Left hindlimb (tissue), 1 donor: ENCODE data around the gene HNMT.
A peak's percentile ranks its signal among the peaks of the same experiment; 100 is the strongest.
"Not testable (repeated sequence)": the region's sequence is repeated elsewhere in the genome, so short reads cannot be mapped to it uniquely, and the experiment has no call there.

Experiments
- DNase-seq: peaks from one replicate; pipeline ENCODE4 v3.0.0-alpha.2; 2018

The HNMT gene

DNA sequence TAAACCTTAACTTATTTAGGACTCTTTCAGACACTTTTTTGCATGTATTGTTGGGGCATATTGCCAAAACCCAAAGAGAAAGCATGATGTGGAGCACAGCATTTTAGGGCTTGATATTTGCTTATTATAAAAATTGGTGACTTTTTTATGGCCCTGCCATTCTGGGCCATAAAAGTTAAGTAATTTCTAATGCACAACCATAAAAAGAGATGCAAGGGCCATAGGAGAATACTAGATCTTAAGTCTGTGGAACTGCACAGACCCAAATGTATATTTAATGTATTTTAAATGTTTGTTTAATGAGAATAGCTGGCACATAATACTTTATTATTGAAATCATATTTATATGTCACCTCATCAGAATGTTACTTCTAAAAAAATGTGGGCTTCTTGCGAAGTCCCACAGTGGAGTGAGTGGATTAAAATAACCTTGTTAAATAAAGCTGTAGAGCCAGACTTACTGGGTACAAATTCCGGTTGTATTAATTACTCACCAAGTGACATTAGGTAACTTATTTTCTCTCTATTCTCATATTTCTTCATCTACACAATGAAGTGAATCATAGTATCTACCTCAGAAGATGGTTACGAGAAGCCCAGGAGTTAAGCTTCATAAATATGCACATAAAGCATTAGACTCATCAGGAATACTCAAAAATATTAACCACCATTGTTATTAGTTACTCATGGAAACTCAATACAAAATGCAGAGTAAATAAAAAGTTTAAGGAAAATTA lies 52.2 kb downstream of the HNMT start:
- no peak for DNase-seq

DNA sequence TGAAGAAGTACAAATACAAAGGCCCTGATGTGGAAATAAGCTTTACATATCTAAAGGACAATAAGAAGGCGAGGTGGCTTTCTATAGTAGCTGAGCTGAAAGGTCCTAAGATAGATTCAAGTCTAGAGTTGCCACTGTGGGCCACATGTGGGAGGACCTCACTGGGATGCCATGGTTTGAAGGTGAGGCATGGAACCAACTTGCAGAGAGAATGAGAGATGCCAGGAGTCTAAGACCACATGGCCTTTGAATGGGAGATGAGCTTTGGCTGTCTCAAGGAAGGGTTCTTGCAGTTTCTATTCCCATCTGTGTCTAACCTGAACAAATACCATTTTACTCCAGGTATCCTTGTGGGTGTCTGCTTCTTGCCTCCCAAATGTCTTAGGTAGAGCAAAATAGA lies 53.6 kb downstream of the HNMT start:
- DNase-seq, result no peak

DNA sequence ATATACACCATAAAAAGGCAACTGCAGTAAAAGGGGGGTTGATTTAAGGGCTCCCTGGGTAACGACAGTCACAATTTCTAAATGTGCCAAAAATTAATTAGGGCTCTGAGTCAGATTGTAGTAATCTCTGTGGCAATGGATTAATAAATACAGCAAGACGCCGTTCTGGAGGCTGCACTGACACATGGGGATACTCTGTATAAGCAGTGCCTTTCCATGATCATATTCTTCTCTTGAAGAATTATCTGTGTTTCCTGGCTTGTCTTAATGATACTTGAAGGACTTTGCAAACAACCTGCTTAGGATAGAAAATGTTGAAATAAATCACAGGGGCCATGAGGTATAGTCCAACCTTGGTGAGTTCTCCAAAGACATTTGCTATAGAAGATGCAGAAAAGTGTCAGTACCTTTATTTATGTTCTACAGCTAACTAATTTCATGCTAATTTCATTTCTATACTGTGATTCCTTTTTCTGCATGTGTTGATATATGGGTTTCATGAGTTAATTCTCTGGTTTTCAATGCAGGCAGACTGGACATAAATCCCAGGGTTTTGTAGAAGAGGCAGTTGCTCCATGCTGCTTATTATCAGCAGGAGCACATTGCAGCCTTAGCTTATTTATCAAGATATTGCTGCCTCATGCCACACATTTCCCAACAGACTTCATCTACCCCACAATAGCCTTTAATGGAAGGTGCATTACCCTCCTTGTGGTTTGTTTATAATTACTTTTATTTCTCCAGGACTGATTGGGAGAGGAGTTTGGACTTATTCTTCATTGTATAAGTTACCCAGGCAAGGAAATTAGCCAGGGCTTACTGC lies 54.8 kb downstream of the HNMT start:
- DNase-seq, result no peak

DNA sequence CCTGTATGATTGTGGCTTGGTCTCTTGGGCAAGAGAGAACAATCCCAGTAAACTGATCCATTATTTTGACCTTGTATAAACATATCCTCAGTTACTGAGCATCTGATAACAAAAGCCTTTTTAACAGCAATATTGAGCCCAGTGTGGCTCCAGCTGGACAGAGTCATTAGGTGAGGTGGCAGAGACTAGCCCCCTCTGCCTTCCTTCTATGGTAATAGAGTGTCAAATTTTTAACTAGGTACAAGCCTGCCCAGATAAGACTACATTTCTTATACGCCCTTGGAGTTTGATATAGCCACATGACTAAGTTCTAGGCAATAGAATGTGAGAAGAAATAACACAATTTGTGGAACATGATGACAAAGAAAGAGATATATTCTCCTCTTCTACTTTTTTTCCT lies 56.2 kb downstream of the HNMT start:
- no peak for DNase-seq

DNA sequence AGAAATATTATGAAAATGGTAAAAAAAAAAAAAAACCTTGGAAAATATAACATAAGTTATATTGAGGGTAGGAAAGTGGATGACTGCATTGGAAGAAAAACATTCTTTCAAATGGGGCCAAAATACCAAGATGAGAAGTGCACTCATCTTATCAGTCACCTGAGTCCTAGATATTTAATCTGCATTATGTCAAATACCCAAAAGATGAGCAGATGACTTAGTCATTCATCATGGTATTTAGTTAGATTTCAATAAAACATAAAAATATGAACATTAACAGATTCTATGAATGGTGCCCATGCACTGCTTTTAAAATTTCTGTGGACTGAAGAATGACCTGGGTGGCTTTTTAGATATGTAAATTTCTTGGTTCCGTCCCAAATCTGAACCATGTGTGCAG lies 56.9 kb downstream of the HNMT start:
- DNase-seq, result no peak

DNA sequence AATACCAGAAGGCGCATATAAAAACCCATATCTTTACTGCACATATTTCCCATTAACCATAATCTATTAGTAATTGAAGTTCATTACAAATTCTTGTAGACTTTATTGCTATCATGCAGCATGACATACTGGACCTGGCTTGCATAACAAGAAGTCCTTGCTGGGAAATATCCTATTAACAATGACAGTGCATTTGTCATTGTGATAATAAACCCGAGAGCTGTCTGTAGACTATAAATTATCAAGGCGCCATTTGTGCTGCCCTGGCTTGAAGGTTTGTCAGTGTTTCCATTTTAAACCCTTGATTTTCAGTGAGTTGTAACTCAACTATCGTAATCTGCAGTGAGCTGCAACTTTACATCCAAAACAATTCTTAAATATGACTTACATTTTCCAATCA lies 59.0 kb downstream of the HNMT start:
- DNase-seq, result no peak

DNA sequence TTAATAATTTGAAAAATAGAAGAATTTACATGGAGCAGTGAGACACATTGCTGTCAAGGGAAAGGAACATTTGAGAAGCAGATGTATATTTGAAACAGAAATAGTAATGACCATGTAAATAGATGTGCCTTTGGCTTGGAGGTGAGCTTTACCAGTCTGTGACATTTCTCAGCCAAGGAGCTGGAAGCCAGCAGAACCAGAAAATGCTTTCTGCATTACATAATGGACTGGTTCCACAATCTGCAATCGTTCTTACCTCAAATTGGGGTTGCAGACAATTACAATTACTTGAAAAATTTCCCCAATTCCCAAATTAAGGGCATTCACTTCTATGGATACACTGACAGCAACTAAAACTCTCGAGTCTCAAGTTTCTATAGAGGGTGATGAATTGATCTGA lies 59.7 kb downstream of the HNMT start:
- DNase-seq, result no peak

DNA sequence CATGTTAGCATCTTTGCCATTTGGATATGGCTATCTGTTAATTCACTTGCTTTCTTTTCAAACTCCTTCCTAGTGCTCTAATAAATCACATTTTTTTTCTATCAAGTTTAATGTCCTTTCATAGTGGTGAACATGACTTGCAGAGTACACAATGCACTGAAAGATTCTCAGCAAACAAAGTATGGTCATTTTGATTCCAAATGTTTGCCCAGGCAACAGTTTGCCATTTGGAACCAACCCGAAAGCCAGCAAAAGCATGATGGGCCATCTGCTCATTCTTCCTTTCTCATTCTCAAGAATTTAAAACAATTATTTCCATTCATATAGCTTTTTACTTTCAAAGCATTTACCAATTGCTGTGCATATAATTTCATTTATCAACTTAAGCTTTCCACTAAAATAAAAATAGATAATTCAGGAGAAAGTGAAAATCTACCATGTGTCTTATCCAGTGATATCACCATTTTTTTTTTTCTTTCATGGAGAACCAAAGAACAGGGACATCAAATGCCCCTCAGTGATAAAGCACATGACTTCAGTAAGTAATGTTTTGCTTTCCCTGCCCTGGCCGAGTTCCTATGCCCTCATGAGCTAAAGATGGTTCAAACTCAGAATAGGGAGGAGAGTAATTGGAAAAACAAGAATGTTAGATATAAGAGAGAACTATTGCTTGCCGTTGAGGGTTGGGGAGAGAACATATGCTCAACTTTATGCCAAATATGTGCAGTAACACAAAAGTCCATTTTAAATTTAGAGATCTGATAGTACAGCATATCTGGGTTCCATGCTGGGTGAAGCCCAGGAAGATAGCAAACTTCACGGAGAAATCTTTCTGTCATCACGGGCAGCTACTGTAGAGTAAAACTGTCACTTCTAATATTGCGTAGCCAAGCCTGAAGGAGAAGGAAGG lies 62.1 kb downstream of the HNMT start:
- no peak for DNase-seq

DNA sequence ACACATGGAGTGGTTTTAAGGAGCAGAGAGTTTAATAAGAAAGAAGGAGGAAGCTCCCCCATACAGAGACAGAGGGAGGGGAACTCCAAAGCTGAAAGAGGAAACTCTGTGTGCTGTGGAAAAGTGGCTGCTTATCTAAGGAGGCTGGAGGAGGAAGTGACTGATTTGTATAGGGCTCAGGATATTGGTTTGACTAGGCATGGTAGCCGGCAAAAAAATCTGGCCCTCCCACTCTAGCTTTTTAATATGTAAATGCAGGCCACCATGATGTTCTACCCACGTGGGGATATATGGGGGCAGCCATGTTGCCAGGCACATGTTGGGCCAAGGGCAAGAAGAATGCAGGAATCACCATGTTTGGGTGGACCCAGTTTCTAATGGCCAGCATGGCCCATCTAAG lies 64.3 kb downstream of the HNMT start:
- DNase-seq, result no peak

DNA sequence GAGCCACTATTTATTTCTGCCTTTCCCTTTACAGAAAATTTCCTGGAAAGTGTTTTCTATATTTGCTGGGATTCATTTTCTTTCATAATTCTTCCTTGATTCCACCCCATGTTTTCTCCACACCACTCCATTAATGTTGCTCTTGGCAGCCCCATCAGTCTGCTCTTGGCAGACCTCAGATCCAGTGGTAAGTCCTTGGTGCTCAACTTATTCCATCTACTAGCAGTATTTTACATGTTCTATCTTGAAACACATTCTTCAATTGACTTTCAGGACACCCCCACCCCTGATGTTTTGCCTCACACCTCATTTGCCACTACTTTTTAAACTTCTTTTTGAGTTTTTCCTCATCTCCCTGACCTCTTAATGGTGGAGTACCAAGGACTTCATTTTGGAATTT lies 65.0 kb downstream of the HNMT start:
- DNase-seq, result peak; percentile 44

DNA sequence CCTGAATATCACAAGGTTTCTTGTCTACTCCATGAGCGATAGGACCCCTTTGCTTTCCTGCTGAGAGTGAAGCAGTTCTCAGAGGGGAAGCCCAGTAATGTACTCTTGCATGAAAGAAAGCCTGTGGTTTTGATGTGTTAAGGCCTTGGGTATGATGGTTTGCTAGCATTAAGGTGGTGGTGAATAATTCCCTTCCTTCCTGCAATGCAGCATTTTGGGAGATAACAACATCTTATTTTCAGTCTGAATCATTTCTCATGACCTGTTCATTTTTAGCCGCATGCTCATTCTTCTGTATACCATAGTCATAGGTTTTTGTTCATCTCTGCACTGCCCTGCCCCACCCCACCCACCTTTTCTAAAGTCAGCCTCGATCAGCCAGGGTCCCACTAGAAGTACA lies 66.2 kb downstream of the HNMT start:
- DNase-seq, result no peak

DNA sequence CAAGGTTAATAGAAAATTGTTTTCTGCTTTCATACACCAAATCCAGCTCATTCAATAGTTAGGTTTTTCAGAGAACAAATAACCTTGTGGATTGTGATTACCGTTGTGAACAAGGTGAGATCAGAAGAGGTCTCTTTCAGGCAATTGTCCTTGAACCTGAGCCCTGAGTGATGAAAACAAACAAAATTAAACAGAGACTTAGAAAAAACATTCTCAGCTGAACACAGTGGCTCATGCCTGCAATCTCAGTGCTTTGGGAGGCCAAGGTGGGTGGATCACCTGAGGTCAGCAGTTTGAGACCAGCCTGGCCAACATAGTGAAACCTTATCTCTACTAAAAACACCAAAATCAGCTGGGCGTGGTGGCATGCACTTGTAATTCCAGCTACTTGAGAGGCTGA lies 68.1 kb downstream of the HNMT start:
- no peak for DNase-seq

DNA sequence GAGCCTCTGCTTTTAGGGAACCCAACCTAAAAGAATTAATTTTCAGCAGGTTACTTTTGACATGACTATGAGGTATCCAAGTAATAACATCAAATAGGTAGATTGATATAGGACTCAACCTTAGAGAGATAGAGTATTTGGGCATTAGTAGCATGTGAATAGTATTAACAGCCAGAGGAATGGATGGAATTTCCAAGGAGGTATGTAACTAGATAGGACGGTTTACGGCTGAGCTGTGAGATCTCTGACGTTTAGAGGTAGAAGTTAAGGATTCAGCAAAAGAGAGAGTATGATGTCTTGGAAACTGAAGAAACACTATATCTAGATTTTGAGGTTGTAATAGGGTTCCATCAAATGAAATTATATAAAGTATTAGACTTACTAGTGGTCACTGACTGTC lies 70.3 kb downstream of the HNMT start:
- no peak for DNase-seq

DNA sequence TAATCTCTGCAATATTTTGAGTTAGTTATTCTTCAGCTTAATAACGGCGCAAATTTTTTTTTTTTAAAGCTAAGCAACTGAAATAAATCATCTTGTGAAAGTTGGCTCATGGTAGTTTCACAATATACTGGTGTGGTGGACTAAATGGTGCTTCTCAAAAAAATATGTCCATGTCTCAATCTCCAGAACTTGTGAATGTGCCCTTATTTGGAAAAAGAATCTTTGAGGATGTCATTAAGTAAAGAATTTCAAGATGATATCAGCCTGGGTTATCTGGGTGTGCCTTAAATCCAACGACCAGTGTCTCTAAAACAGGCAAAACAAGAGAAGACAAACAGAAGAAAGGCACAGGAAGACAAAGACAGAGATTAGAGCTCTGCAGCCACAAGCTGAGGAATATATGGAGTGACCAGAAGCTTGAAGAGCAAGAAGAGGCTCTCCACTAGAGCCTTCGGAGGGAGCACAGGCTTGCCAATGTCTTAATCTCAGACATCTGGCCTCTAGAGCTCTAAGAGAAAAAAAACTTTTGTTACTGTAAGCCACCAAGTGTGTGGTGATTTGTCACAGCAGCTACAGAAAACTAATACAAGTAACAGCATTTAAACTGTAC lies 71.4 kb downstream of the HNMT start:
- DNase-seq, result no peak

DNA sequence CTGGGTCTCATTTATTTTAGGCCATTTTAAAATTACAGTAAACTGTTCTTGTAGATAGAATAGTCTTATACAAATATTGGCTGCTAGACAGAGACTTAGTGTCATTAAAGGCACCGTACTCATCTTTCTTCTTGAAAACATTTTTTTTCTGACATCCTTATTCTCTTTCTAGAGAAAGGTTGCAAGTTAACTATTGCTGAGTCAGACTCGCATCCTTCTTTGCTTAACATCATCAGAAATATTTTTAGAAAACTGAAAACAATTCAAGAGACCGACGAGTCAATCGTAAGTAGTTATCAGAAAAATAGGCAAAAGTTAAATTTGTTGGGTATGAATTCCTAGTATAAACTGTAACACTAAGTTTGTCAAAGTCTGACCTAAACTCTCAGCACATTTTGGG lies 72.2 kb downstream of the HNMT start:
- DNase-seq, result no peak

DNA sequence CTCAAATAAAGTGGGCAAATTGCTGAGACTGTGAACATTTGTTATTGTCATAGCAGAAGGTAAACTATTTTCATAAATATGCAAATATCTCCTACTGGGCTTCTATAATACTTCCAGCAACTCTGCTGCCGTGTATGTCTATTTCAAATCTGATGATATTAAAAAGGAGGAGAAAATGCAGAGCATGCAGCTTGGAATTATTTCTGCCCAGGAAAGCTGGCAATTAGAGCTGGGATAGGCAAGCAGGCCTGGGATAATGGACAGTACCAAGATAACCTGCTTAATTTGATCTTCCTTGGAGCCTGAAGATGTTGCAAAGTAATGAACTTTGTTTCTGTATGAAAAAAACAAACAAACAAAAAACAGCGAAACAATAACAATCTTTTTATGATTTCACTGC lies 72.8 kb downstream of the HNMT start:
- no peak for DNase-seq

DNA sequence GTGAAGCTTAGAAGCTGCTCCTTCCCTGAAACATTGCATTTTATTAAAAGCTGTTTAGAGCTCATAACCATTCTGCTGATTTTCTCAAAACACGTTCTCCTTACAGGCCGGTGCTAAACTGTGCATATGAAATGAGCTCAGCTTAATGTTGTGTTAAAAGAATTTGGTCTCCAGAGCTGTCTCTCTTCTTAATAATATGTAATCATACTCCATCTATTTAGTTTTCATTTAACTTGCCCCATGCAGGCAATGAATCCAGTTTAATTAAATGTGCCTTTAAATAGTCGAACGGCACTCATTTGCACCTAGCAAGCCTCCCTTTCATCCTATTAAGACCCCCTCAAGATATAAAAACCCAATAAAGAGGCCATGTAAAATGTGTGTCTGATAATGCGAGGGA lies 76.3 kb downstream of the HNMT start:
- DNase-seq, result no peak

DNA sequence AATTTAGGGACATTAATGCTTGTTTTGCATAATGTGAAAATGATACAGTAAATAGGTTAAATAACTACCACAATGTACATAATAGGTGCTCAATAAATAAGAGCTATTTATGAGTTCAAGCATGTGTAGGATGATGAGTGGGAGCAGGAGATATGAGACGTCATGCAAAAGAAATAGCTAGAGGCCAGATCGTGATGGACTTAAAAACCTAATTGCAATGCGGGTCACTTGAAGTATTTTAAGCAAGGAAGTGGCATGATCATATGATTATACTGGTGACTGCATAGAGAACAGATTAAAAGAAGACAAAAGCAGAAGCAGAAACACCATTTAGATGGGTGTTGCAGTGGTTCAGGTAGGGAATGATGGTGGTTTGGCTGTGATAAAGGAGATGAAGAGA lies 78.0 kb downstream of the HNMT start:
- no peak for DNase-seq

DNA sequence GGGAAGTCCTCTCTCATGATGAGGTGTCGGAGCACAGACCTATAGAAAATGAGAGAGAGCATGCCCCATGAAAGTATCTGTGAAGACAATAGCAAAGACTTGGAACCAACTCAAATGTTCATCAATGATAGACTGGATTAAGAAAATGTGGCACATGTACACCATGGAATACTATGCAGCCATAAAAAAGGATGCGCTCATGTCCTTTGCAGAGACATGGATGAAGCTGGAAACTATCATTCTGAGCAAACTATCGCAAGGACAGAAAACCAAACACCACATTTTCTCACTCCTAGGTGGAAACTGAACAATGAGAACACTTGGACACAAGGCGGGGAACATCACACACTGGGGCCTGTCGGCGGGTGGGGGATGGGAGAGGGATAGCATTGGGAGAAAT lies 79.3 kb downstream of the HNMT start:
- not testable (repeated sequence) for DNase-seq

DNA sequence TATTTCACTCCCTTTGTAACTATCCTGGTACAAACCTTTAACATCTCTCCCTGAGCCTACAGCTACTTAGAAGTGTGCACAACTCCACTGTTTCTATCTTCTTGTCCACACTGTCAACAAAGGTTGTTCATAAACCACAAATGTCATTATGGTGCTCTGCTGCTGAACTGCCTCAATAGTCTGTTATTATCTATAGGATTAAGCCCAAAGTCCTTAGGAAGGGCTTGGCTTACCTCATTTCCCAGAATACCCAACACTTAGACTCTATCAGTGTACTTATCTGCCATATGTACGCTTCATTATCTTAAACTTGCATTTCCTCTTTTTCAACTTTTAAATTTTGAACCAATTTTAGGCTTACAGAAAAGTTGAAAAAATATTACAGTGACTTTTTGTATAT lies 94.2 kb downstream of the HNMT start:
- DNase-seq, result no peak

DNA sequence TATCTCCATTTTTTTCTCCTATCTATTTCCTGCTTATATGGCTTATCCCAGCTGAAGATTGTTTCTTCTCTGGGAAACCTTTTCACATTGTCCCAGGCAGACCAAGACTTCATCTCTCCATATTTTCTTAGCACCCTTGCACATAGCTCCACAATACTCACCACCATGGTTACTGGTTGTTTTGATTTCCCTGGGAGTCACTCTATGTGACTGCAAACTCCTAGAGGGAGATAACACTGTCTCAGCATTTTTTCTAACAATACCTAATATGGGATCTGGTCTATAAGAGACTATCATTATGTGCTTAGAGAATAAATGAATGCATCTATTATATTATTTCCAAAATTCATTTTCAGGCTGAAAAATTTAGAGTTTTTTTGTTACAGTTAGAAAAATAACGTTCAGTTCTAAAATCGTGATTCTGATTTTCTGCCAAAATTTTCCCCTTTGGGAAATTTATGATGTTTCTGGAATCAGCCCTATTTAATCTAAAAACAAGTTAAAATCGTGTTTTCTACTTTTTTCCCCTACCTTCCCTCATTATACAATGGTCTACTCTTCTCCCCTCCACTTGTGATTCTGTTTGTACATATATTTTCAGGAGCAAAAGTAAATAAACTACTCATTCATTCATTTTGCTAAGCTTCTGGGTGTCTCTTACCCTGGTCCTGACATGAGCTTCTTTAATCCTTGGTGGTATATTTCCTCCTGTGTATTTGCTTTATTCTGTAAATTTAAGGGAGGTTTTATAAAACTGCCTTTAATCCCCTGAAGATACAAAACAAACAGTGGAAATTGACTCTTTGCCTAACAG lies 95.4 kb downstream of the HNMT start:
- no peak for DNase-seq

DNA sequence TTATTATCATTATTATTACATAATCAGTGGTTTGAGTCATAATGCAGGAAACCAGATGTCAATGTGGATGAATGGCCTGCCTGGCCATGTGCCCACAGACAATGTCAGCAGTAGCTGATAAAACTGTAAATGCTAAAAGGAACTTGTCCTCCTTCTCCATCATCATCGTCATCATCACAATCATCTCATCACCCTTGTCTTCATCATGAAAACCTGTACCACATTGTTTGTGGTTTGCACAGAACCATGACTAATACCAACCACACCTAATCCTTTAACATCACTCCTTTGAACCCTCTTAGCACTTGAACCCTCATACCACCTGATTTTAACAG lies 96.0 kb downstream of the HNMT start:
- DNase-seq, result no peak
